Endothelial cell of umbilical vein (primary cell): Measurements from ENCODE around the gene SLC7A7. TPM values are rescaled to one million over a fixed set of nuclear protein-coding genes. Genes with fewer than 3 reads are reported as not detected.
A peak's percentile ranks its signal among the peaks of the same experiment; 100 is the strongest.

ENCODE experiments used
- BruUV-seq: library from RNA; stranded (reverse); fragments of 400-500 nt; replicated peaks from 2 replicates; lab custom pipeline; 2021; lab: Mats Ljungman, UMichigan
- CTCF ChIA-PET: fragments of 300-600, 350-600 bp; sonication (Branson Sonifier 250); formaldehyde crosslinking; loops from one replicate; lab custom pipeline; 2021; ENCODE audit warnings: antibody characterized with exemption, inconsistent platforms; lab: Charles Lee
- POLR2A ChIA-PET: fragments of 300-600, 350-600 bp; sonication (Branson Sonifier 250); formaldehyde crosslinking; loops from one replicate; lab custom pipeline; 2021; ENCODE audit warnings: antibody characterized with exemption, inconsistent platforms; lab: Charles Lee
- DNase-seq: peaks from one replicate; pipeline ENCODE4 v3.0.0-alpha.2; 2011; ENCODE audit warnings: low read depth, low spot score
- FAIRE-seq: peaks from 2 replicates; lab custom pipeline; 2011; peaks lifted over from hg19 to GRCh38; lab: Jason Lieb, UNC
- H2AFZ ChIP-seq: 2 replicates; pipeline ENCODE4 v1.6.0; 2012; ENCODE audit warnings: low read depth, low read length, control low read depth, inconsistent platforms
- H3K27ac ChIP-seq: 2 replicates; pipeline ENCODE4 v1.5.1; 2011; ENCODE audit warnings: low read depth, mild to moderate bottlenecking, control low read depth, low read length, moderate library complexity; ENCODE audit not compliant: insufficient read depth
- H3K27me3 ChIP-seq, 2 experiments: 2 replicates each; pipeline versions ENCODE4 v1.6.0 to v1.6.1; 2011; ENCODE audit warnings: low read length in 2 of 2, mixed read lengths in 1 of 2; ENCODE audit not compliant: control insufficient read depth in 2 of 2, insufficient read depth in 2 of 2
- H3K36me3 ChIP-seq, 2 experiments: 2 replicates in 1 of 2; 3 replicates in 1 of 2; pipeline ENCODE4 v1.5.1; 2011; ENCODE audit warnings: low read length in 2 of 2, mild to moderate bottlenecking in 1 of 2, moderate library complexity in 1 of 2; ENCODE audit not compliant: control insufficient read depth in 2 of 2, insufficient read depth in 2 of 2; ENCODE audit errors: extremely low read depth in 1 of 2
- H3K4me1 ChIP-seq: 3 replicates; pipeline ENCODE4 v1.5.1; 2011; ENCODE audit warnings: mild to moderate bottlenecking, low read length; ENCODE audit not compliant: control insufficient read depth, insufficient read depth; ENCODE audit errors: extremely low read depth
- H3K4me2 ChIP-seq: 2 replicates; pipeline ENCODE4 v1.6.1; 2011; ENCODE audit warnings: low read length, control low read depth, mixed read lengths; ENCODE audit not compliant: insufficient read depth
- H3K4me3 ChIP-seq, 3 experiments: fragments of 200-600 bp in 1 of 3; sonication (generic), shearing (Covaris generic) in 1 of 3; replicated peaks in 1 of 3; 2 replicates each; pipeline ENCODE4 v1.5.1; 2011 to 2016; ENCODE audit warnings: control low read depth in 3 of 3, low read length in 3 of 3, mild to moderate bottlenecking in 2 of 3, inconsistent platforms in 1 of 3, low read depth in 1 of 3, moderate library complexity in 1 of 3; ENCODE audit not compliant: insufficient read depth in 1 of 3
- H3K79me2 ChIP-seq: 2 replicates; pipeline ENCODE4 v1.6.0; 2012; ENCODE audit warnings: low read length, inconsistent platforms; ENCODE audit not compliant: control insufficient read depth, insufficient read depth
- H3K9ac ChIP-seq: replicated peaks from 2 replicates; pipeline ENCODE3; 2011; ENCODE audit warnings: low read length, control low read depth; ENCODE audit not compliant: insufficient read depth; ENCODE audit errors: extremely low read depth
- H3K9me1 ChIP-seq: replicated peaks from 3 replicates; pipeline ENCODE4 v1.6.0; 2011; ENCODE audit warnings: mild to moderate bottlenecking, low read length; ENCODE audit not compliant: control insufficient read depth, insufficient read depth; ENCODE audit errors: extremely low read depth
- H3K9me3 ChIP-seq: replicated peaks from 2 replicates; pipeline ENCODE4 v1.5.1; 2012; ENCODE audit warnings: low read length, inconsistent platforms; ENCODE audit not compliant: control insufficient read depth, insufficient read depth
- H4K20me1 ChIP-seq: replicated peaks from 2 replicates; pipeline ENCODE3; 2011; ENCODE audit warnings: mild to moderate bottlenecking, low read length; ENCODE audit not compliant: control insufficient read depth, insufficient read depth; ENCODE audit errors: extremely low read depth
- CTCF ChIP-seq, 2 donors: IDR thresholded peaks; 1 replicate in 1 of 2; 2 replicates in 1 of 2; pipeline ENCODE4 v1.5.1; 2011; ENCODE audit warnings: low read length in 2 of 2, mild to moderate bottlenecking in 2 of 2, moderate library complexity in 2 of 2, control low read depth in 1 of 2, inconsistent platforms in 1 of 2, low read depth in 1 of 2; ENCODE audit not compliant: insufficient read depth in 1 of 2; ENCODE audit errors: extremely low read depth in 1 of 2
- EZH2 ChIP-seq: IDR thresholded peaks from 2 replicates; pipeline ENCODE4 v1.6.1; 2012; ENCODE audit warnings: borderline replicate concordance, low read depth, mild to moderate bottlenecking, moderate library complexity, low read length, inconsistent platforms; ENCODE audit not compliant: severe bottlenecking
- FOS ChIP-seq: IDR thresholded peaks from 2 replicates; pipeline ENCODE4 v1.6.1; 2011; ENCODE audit warnings: mild to moderate bottlenecking, low read length, moderate library complexity, borderline replicate concordance; ENCODE audit not compliant: insufficient read depth
- GATA2 ChIP-seq: IDR thresholded peaks from 2 replicates; pipeline ENCODE4 v1.7.0; 2011; ENCODE audit warnings: low read depth, mild to moderate bottlenecking, moderate library complexity, mixed read lengths, low read length; ENCODE audit not compliant: insufficient read length, insufficient read depth
- JUN ChIP-seq: IDR thresholded peaks from 2 replicates; pipeline ENCODE4 v1.6.1; 2011; ENCODE audit warnings: borderline replicate concordance, low read depth; ENCODE audit not compliant: insufficient read length, insufficient read depth
- MYC ChIP-seq: IDR thresholded peaks from one replicate; pipeline ENCODE4 v1.6.1; 2011; ENCODE audit warnings: mild to moderate bottlenecking, low read depth, low read length
- POLR2A ChIP-seq: IDR thresholded peaks from 2 replicates; pipeline ENCODE4 v1.6.1; 2012; ENCODE audit warnings: low read depth, mild to moderate bottlenecking, control low read depth, low read length
- POLR2AphosphoS5 ChIP-seq: IDR thresholded peaks from 2 replicates; pipeline ENCODE4 v1.6.1; 2012; ENCODE audit warnings: low read depth, mild to moderate bottlenecking, control low read depth, low read length, moderate library complexity; ENCODE audit not compliant: insufficient read depth
- dilution Hi-C: fragments of 300-500 bp; cut with MboI; formaldehyde crosslinking; loops from one replicate; pipeline ENCODE4 v1.15.0; 2019; ENCODE audit warnings: low sequenced_read_pairs; ENCODE audit not compliant: extremely low pct_ligation_motif_present
- intact Hi-C: fragments of 100-400 bp; cut with micrococcal nuclease; formaldehyde crosslinking; loops from one replicate; pipeline ENCODE4 v1.10.0; 2022
- polyA plus RNA-seq, 4 experiments: library from polyadenylated mRNA; depleted of rRNA in 3 of 4; stranded (reverse) in 3 of 4; unstranded in 1 of 4; fragments of >200 nt; gene quantifications; 2 replicates each; pipeline versions ENCODE4 v1.2.1 to v1.2.3, GENCODE V29; 2011 to 2012; ENCODE audit warnings: missing spikeins in 1 of 4
- total RNA-seq: library from RNA; stranded (reverse); gene quantifications from 2 replicates; pipeline ENCODE4 v1.2.3, GENCODE V29; 2021
- TF ChIP-seq, protein P1 (sequence below): IDR thresholded peaks from 2 replicates; pipeline ENCODE4 v1.6.1; 2011; ENCODE audit not compliant: insufficient read depth, insufficient read length

The SLC7A7 gene
- total and polyA plus RNA-seq, 2 donors (not counting 3 experiments of a cell fraction or from before 2014, with no cell fraction given), result 22.5 to 94.0 TPM

GRCh38 chr14:22780105-22780679 lies 35.0 kb downstream of the SLC7A7 start:
- DNase-seq, result peak; percentile 24
- no peaks in the 10 kb centered on the region for H4K20me1 ChIP-seq
- no peaks in the 10 kb centered on the region for H3K9me1 ChIP-seq
- peaks cover 0 to 2% of the 10 kb centered on the region in 2 experiments for H3K36me3 ChIP-seq
- intact Hi-C loops (no loop called here), dilution Hi-C loops (no loop called here)
- peaks cover 2% of the 10 kb centered on the region for H3K4me1 ChIP-seq
- H3K9ac ChIP-seq, result no peak overlapping the region
- H3K9me3 ChIP-seq, result no peaks in the 10 kb centered on the region
- H3K27ac ChIP-seq, result no peak overlapping the region
- ChIA-PET CTCF (no interaction called here), POLR2A (no interaction called here)
- H3K4me2 ChIP-seq, result no peak overlapping the region
- no peak overlapping the region for H3K4me3 ChIP-seq
- H3K27me3 ChIP-seq, result no peaks in the 10 kb centered on the region
- TF ChIP-seq POLR2AphosphoS5, result no peak
- TF ChIP-seq GATA2, result no peak
- no peak for TF ChIP-seq MYC
- no peak for TF ChIP-seq POLR2A
- TF ChIP-seq, protein P1, sequence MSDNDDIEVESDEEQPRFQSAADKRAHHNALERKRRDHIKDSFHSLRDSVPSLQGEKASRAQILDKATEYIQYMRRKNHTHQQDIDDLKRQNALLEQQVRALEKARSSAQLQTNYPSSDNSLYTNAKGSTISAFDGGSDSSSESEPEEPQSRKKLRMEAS, result no peak
- TF ChIP-seq CTCF (IDR thresholded peaks at IDR 0.05; ENCODE audit: extremely low read depth in 1 of 2, insufficient read depth in 1 of 2, low read depth in 1 of 2, low read length in 2 of 2), result no peak
- no peak for TF ChIP-seq EZH2
- no peak for TF ChIP-seq FOS
- no peak for TF ChIP-seq JUN
- no TSS peak for BruUV-seq
- FAIRE-seq, result peak; percentile 37
- H2AFZ ChIP-seq, result peak overlapping the region; percentile 45
- H3K79me2 ChIP-seq, result no peaks in the 10 kb centered on the region
